CD4-positive, alpha-beta memory T cell (primary cell): ENCODE measurements around the gene PRCP. TPM values are rescaled to one million over a fixed set of nuclear protein-coding genes. Genes with fewer than 3 reads are reported as not detected.

ENCODE experiments used
- CTCF ChIA-PET: fragments of 350-600 bp; sonication (Branson Sonifier 250); formaldehyde crosslinking; loops from one replicate; lab custom pipeline; 2021; ENCODE audit warnings: inconsistent platforms; ENCODE audit not compliant: partially characterized antibody; lab: Charles Lee
- POLR2A ChIA-PET: fragments of 350-600 bp; sonication (Branson Sonifier 250); formaldehyde crosslinking; loops from one replicate; lab custom pipeline; 2021; ENCODE audit not compliant: partially characterized antibody; lab: Charles Lee
- DNase-seq, 5 donors: peaks; one replicate each; pipeline versions ENCODE4 v3.0.0 to v3.0.0-alpha.2; 2020 to 2022; ENCODE audit warnings: mixed read lengths in 1 of 5
- H3K27ac ChIP-seq: one replicate; pipeline ENCODE4 v1.7.0; 2013; ENCODE audit warnings: low read depth, low read length
- H3K27me3 ChIP-seq: 2 replicates; pipeline ENCODE4 v1.7.0; 2013; ENCODE audit warnings: mild to moderate bottlenecking, low read length, moderate library complexity; ENCODE audit not compliant: insufficient read depth
- H3K36me3 ChIP-seq: 2 replicates; pipeline ENCODE4 v1.7.0; 2013; ENCODE audit warnings: mild to moderate bottlenecking, low read length, moderate library complexity; ENCODE audit not compliant: insufficient read depth
- H3K4me1 ChIP-seq: 2 replicates; pipeline ENCODE4 v1.7.0; 2013; ENCODE audit warnings: mild to moderate bottlenecking, low read length, moderate library complexity; ENCODE audit not compliant: insufficient read depth
- H3K4me3 ChIP-seq, 2 donors: one replicate each; pipeline ENCODE4 v1.7.0; 2013; ENCODE audit warnings: low read length in 2 of 2, mild to moderate bottlenecking in 1 of 2
- H3K9me3 ChIP-seq, 2 donors: one replicate each; pipeline ENCODE4 v1.7.0; 2013; ENCODE audit warnings: low read length in 2 of 2, control low read depth in 1 of 2; ENCODE audit not compliant: control insufficient read depth in 1 of 2
- H3K27ac Mint-ChIP-seq, 7 donors: one replicate each; pipeline ENCODE4 v1.8.0; 2020 to 2021; ENCODE audit warnings: mixed read lengths in 7 of 7, mild to moderate bottlenecking in 6 of 7, inconsistent platforms in 3 of 7, moderate library complexity in 3 of 7
- H3K27me3 Mint-ChIP-seq, 2 donors: one replicate each; pipeline ENCODE4 v1.8.0; 2020 to 2021; ENCODE audit warnings: mixed read lengths in 2 of 2
- H3K36me3 Mint-ChIP-seq, 2 donors: one replicate each; pipeline ENCODE4 v1.8.0; 2020 to 2021; ENCODE audit warnings: mixed read lengths in 2 of 2, inconsistent platforms in 1 of 2, mild to moderate bottlenecking in 1 of 2
- H3K4me1 Mint-ChIP-seq, 4 donors: one replicate each; pipeline ENCODE4 v1.8.0; 2020 to 2021; ENCODE audit warnings: mixed read lengths in 4 of 4, mild to moderate bottlenecking in 1 of 4
- H3K4me3 Mint-ChIP-seq, 8 donors: one replicate each; pipeline ENCODE4 v1.8.0; 2020 to 2021; ENCODE audit warnings: mixed read lengths in 8 of 8, mild to moderate bottlenecking in 7 of 8, moderate library complexity in 6 of 8, inconsistent platforms in 3 of 8
- H3K9me3 Mint-ChIP-seq, 8 donors: one replicate each; pipeline ENCODE4 v1.8.0; 2020 to 2021; ENCODE audit warnings: mixed read lengths in 8 of 8, mild to moderate bottlenecking in 5 of 8, inconsistent platforms in 3 of 8, moderate library complexity in 1 of 8
- intact Hi-C: fragments of 100-400 bp; cut with micrococcal nuclease; formaldehyde crosslinking; loops from one replicate; pipeline ENCODE4 v1.15.1; 2023
- polyA plus RNA-seq, 2 donors: library from polyadenylated mRNA; unstranded; fragments of 300-500 nt; fragmentation: Illumina TruSeq; gene quantifications; one replicate each; pipeline ENCODE4 v1.2.3, GENCODE V29; 2021
- total RNA-seq, 2 experiments: library from RNA; stranded (reverse); gene quantifications; one replicate each; pipeline ENCODE4 v1.2.3, GENCODE V29; 2021

The PRCP gene
- total and polyA plus RNA-seq, 4 experiments from 2014 or later: 24.1 to 38.4 (median 31.2) TPM

- H3K27me3 ChIP-seq: no peaks in the 10 kb centered on the region
- Mint-ChIP-seq H3K9me3 (peaks cover 0 to 1% (median 0%) of the 10 kb centered on the region in 8 donors), H3K36me3 (peaks cover 0 to 5% of the 10 kb centered on the region in 2 donors), H3K27ac (peak overlapping the region in 1 of 7 donors; percentile 7), H3K4me1 (peaks cover 13 to 40% (median 29%) of the 10 kb centered on the region in 4 donors), H3K27me3 (no peaks in the 10 kb centered on the region), H3K4me3 (no peak overlapping the region)
- no peak overlapping the region for H3K4me3 ChIP-seq
- peaks cover 21% of the 10 kb centered on the region for H3K4me1 ChIP-seq
- intact Hi-C loops: no loop called here
- CTCF ChIA-PET: interaction anchor here (1.2 to 11.8 kb wide), 2 partner anchors 28 to 96 kb away, joined by 3 to 107 read pairs; no protein-coding TSS in a partner anchor
- H3K9me3 ChIP-seq: no peaks in the 10 kb centered on the region
- POLR2A ChIA-PET: interaction anchor here (0.5 to 0.9 kb wide), 2 partner anchors 17 to 29 kb away, joined by 3 read pairs; no protein-coding TSS in a partner anchor
- DNase-seq: no peak
- no peaks in the 10 kb centered on the region for H3K36me3 ChIP-seq
- H3K27ac ChIP-seq: no peak overlapping the region
Measured at GRCh38 chr11:82896183-82896582, 4.0 kb downstream of the PRCP start.

- Histone ChIP-seq H3K27ac (no peak overlapping the region), H3K9me3 (no peaks in the 10 kb centered on the region), H3K27me3 (no peaks in the 10 kb centered on the region), H3K4me3 (no peak overlapping the region), H3K4me1 (peaks cover 21% of the 10 kb centered on the region), H3K36me3 (no peaks in the 10 kb centered on the region)
- Mint-ChIP-seq H3K36me3 (peaks cover 0 to 2% of the 10 kb centered on the region in 2 donors), H3K9me3 (peaks cover 0 to under 1% (median 0%) of the 10 kb centered on the region in 8 donors), H3K27me3 (no peaks in the 10 kb centered on the region), H3K4me3 (peak overlapping the region in 1 of 8 donors; percentile 51), H3K4me1 (peaks cover 13 to 34% (median 28%) of the 10 kb centered on the region in 4 donors), H3K27ac (peak overlapping the region in 1 of 7 donors; percentile 7)
- CTCF ChIA-PET: interaction anchor here (1.2 to 11.8 kb wide), 2 partner anchors 27 to 96 kb away, joined by 3 to 107 read pairs; no protein-coding TSS in a partner anchor
- no peak for DNase-seq
- intact Hi-C loops: no loop called here
- POLR2A ChIA-PET: interaction anchor here (0.5 to 0.9 kb wide), 2 partner anchors 18 to 28 kb away, joined by 3 read pairs; no protein-coding TSS in a partner anchor
Measured at GRCh38 chr11:82895437-82896091, 4.7 kb downstream of the PRCP start.

DNA sequence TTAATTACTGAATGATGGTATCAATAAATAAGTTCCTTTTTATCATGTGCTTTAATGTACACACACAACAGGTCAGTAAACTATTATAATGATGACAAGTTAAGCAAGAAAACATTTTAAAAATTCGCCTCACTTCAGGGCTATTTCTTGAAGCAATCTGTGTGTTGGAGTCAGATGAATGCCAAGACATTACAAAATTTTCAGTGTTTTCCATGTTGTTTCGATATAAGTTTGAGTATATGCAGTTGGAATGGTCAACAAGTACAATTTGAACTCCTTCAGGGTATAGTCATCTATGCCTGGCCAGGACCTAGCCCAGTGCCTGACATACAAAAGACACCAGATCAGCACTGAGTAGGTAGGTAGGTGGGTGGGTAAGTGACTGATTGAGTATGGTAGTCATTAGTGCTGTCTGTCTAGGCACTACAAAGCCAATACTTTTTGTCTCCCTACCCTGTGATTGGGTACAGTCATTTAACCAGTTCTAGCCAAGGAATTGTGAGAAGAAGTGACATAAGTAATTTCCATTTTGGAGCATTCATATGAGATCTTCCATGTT lies 7.5 kb downstream of the PRCP start:
- no peak overlapping the region for H3K27ac Mint-ChIP-seq
- Histone ChIP-seq H3K4me1 (no peaks in the 10 kb centered on the region), H3K4me3 (no peak overlapping the region), H3K9me3 (no peaks in the 10 kb centered on the region), H3K27me3 (no peaks in the 10 kb centered on the region), H3K36me3 (no peaks in the 10 kb centered on the region), H3K27ac (no peak overlapping the region)
- ChIA-PET POLR2A (interaction anchor here (3.8 kb wide), 1 partner anchor 8 kb away, joined by 18 read pairs; the partner anchor contains the start of genes DDIAS and PRCP), CTCF (interaction anchor here (1.0 to 2.4 kb wide), 2 partner anchors 25 to 358 kb away, joined by 3 to 9 read pairs; no protein-coding TSS in a partner anchor)
- intact Hi-C loops: no loop called here
- H3K4me1 Mint-ChIP-seq: peaks cover 2 to 16% (median 8%) of the 10 kb centered on the region in 4 donors
- no peaks in the 10 kb centered on the region for H3K9me3 Mint-ChIP-seq
- no peak for DNase-seq
- H3K36me3 Mint-ChIP-seq: no peaks in the 10 kb centered on the region
- no peak overlapping the region for H3K4me3 Mint-ChIP-seq
- H3K27me3 Mint-ChIP-seq: no peaks in the 10 kb centered on the region

DNA sequence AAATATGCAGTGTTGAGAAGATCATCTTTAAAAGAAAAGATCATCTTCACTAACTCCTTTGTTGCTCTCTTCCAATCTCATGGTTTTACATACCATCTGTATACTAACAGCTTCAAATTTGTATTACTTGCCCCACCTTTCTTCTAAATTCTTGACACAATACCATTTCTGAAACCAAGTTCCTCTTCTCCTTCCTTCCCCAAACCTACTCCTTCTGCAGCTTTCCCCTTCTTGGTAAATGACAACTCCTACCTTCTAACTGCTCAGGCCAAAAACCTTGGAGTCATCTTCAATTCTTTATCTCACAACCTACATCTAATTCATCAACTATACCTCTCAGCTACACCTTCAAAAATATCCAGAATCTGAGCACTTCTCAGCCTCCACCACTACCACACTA lies 9.3 kb downstream of the PRCP start:
- Mint-ChIP-seq H3K9me3 (no peaks in the 10 kb centered on the region), H3K4me3 (no peak overlapping the region), H3K27me3 (no peaks in the 10 kb centered on the region), H3K4me1 (peaks cover 0 to 9% (median 8%) of the 10 kb centered on the region in 4 donors), H3K36me3 (peaks cover 0 to 5% of the 10 kb centered on the region in 2 donors), H3K27ac (no peak overlapping the region)
- CTCF ChIA-PET: no interaction called here
- Histone ChIP-seq H3K9me3 (no peaks in the 10 kb centered on the region), H3K27me3 (no peaks in the 10 kb centered on the region), H3K4me3 (no peak overlapping the region), H3K4me1 (no peaks in the 10 kb centered on the region), H3K36me3 (no peaks in the 10 kb centered on the region), H3K27ac (no peak overlapping the region)
- POLR2A ChIA-PET: interaction anchor here (3.8 kb wide), 1 partner anchor 10 kb away, joined by 18 read pairs; the partner anchor contains the start of genes DDIAS and PRCP
- intact Hi-C loops: no loop called here
- no peak for DNase-seq

DNA sequence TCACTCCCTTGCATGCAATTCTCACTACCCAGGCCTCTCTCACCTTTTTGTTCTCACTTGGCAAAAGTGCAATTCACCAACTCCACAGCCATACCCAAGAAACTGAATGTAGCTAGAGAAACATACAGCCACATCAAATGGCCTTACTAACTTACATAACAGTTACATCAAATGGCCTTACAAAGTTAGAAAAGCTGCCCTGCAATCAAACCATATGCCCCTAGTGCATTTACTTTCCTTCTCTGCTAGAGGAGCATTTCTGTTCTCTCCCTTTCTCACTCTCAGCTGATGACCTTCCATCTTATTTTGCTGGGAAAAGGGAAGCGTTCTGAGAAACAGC lies 10.3 kb downstream of the PRCP start:
- H3K4me3 ChIP-seq: no peak overlapping the region
- no peak overlapping the region for H3K27ac ChIP-seq
- Mint-ChIP-seq H3K9me3 (no peaks in the 10 kb centered on the region), H3K27ac (no peak overlapping the region), H3K27me3 (no peaks in the 10 kb centered on the region), H3K4me1 (peaks cover 0 to 6% (median 2%) of the 10 kb centered on the region in 4 donors), H3K4me3 (no peak overlapping the region), H3K36me3 (peaks cover 0 to 5% of the 10 kb centered on the region in 2 donors)
- intact Hi-C loops: no loop called here
- H3K9me3 ChIP-seq: no peaks in the 10 kb centered on the region
- DNase-seq: no peak
- no peaks in the 10 kb centered on the region for H3K4me1 ChIP-seq
- ChIA-PET CTCF (no interaction called here), POLR2A (interaction anchor here (3.8 kb wide), 1 partner anchor 11 kb away, joined by 18 read pairs; the partner anchor contains the start of genes DDIAS and PRCP)
- no peaks in the 10 kb centered on the region for H3K27me3 ChIP-seq
- no peaks in the 10 kb centered on the region for H3K36me3 ChIP-seq

GRCh38 chr11:82889133-82890001 lies 10.9 kb downstream of the PRCP start:
- no peaks in the 10 kb centered on the region for H3K36me3 ChIP-seq
- DNase-seq: no peak
- no peaks in the 10 kb centered on the region for H3K27me3 Mint-ChIP-seq
- ChIA-PET POLR2A (interaction anchor here (3.8 kb wide), 1 partner anchor 11 kb away, joined by 18 read pairs; the partner anchor contains the start of genes DDIAS and PRCP), CTCF (interaction anchor here (1.3 kb wide), 1 partner anchor 21 kb away, joined by 3 read pairs; no protein-coding TSS in a partner anchor)
- no peak overlapping the region for H3K4me3 ChIP-seq
- H3K27me3 ChIP-seq: no peaks in the 10 kb centered on the region
- H3K4me1 ChIP-seq: no peaks in the 10 kb centered on the region
- H3K27ac ChIP-seq: no peak overlapping the region
- intact Hi-C loops: no loop called here
- H3K9me3 Mint-ChIP-seq: no peaks in the 10 kb centered on the region
- no peak overlapping the region for H3K27ac Mint-ChIP-seq
- H3K4me1 Mint-ChIP-seq: peaks cover 0 to 6% (median 2%) of the 10 kb centered on the region in 4 donors
- H3K4me3 Mint-ChIP-seq: no peak overlapping the region
- no peaks in the 10 kb centered on the region for H3K9me3 ChIP-seq
- peaks cover 0 to 5% of the 10 kb centered on the region in 2 donors for H3K36me3 Mint-ChIP-seq
